GM12892 (cell line): Measurements from ENCODE around the gene IFIT3.

Source experiments
- POLR2A ChIP-seq: IDR thresholded peaks from 2 replicates; pipeline ENCODE4 v1.6.1; 2011; ENCODE audit warnings: low read depth, low read length, control low read depth
- POLR2AphosphoS5 ChIP-seq: IDR thresholded peaks from 2 replicates; pipeline ENCODE4 v1.6.1; 2011; ENCODE audit warnings: low read depth, low read length, control low read depth
- TAF1 ChIP-seq: IDR thresholded peaks from 2 replicates; pipeline ENCODE4 v1.6.1; 2011; ENCODE audit warnings: low read depth, mild to moderate bottlenecking, control low read depth, low read length, borderline replicate concordance

DNA sequence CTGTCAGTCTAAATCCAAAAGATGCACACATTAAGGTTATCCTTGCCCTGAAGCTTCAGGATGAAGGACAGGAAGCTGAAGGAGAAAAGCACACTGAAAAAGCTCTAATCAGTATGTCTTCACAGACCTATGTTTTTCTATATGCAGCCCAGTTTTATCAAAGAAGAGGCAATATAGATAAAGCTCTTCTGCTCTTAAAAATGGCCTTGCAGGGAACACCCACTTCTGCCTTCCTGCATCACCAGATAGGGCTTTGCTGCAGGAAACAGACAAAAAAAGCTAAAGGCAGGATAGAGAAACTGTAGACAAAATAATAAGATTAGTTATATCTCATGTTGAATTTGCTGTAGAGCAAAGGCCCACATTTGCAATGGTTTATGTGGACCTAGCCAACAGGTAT, 35.1 kb downstream of the IFIT3 start:
- TF ChIP-seq POLR2A (no peak), POLR2AphosphoS5 (no peak), TAF1 (no peak)
